NB4 (cell line): ENCODE results near the gene GNA12.

Source experiments
- DNase-seq: peaks from one replicate; pipeline ENCODE4 v3.0.0; 2010; ENCODE audit warnings: low read depth
- H3K4me3 ChIP-seq: one replicate; pipeline ENCODE4 v1.5.1; 2011; ENCODE audit warnings: mild to moderate bottlenecking, low read depth, low read length, moderate library complexity
- MYC ChIP-seq: IDR thresholded peaks from 2 replicates; pipeline ENCODE4 v1.6.1; 2011; ENCODE audit warnings: low read depth, low read length
- POLR2A ChIP-seq: IDR thresholded peaks from 2 replicates; pipeline ENCODE4 v1.6.1; 2011; ENCODE audit warnings: mild to moderate bottlenecking; ENCODE audit not compliant: insufficient read length; ENCODE audit errors: extremely low read depth
- TF ChIP-seq, protein P1 (sequence below): IDR thresholded peaks from 2 replicates; pipeline ENCODE4 v1.6.1; 2011; ENCODE audit warnings: low read depth, low read length
- TF ChIP-seq, protein P2 (sequence below): IDR thresholded peaks from one replicate; pipeline ENCODE4 v1.5.1; 2012; ENCODE audit warnings: low read depth, low read length

Gene GNA12

GRCh38 chr7:2761801-2762497 is 82.2 kb downstream of the GNA12 start:
- DNase-seq, result no peak
- no peak overlapping the region for H3K4me3 ChIP-seq
- TF ChIP-seq, protein P1, sequence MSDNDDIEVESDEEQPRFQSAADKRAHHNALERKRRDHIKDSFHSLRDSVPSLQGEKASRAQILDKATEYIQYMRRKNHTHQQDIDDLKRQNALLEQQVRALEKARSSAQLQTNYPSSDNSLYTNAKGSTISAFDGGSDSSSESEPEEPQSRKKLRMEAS, result no peak
- TF ChIP-seq MYC (no peak), POLR2A (no peak)
- TF ChIP-seq, protein P2, sequence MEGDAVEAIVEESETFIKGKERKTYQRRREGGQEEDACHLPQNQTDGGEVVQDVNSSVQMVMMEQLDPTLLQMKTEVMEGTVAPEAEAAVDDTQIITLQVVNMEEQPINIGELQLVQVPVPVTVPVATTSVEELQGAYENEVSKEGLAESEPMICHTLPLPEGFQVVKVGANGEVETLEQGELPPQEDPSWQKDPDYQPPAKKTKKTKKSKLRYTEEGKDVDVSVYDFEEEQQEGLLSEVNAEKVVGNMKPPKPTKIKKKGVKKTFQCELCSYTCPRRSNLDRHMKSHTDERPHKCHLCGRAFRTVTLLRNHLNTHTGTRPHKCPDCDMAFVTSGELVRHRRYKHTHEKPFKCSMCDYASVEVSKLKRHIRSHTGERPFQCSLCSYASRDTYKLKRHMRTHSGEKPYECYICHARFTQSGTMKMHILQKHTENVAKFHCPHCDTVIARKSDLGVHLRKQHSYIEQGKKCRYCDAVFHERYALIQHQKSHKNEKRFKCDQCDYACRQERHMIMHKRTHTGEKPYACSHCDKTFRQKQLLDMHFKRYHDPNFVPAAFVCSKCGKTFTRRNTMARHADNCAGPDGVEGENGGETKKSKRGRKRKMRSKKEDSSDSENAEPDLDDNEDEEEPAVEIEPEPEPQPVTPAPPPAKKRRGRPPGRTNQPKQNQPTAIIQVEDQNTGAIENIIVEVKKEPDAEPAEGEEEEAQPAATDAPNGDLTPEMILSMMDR, result no peak

- DNase-seq, result no peak
- TF ChIP-seq MYC (no peak), POLR2A (no peak)
- TF ChIP-seq, protein P1, result no peak
- TF ChIP-seq, protein P2, result no peak
- H3K4me3 ChIP-seq, result no peak overlapping the region
Measured at GRCh38 chr7:2761131-2761624, 82.9 kb downstream of the GNA12 start.

- no peak overlapping the region for H3K4me3 ChIP-seq
- TF ChIP-seq, protein P1, result no peak
- TF ChIP-seq POLR2A (no peak), MYC (no peak)
- TF ChIP-seq, protein P2, result peak; percentile 68
- peak; percentile 87 for DNase-seq
Measured at GRCh38 chr7:2760098-2760889, 83.8 kb downstream of the GNA12 start.

GRCh38 chr7:2759736-2760097 is 84.4 kb downstream of the GNA12 start:
- H3K4me3 ChIP-seq, result no peak overlapping the region
- no peak for DNase-seq
- TF ChIP-seq POLR2A, result no peak
- TF ChIP-seq, protein P1, result no peak
- TF ChIP-seq MYC, result no peak

GRCh38 chr7:2758673-2759616 is 85.2 kb downstream of the GNA12 start:
- no peak for DNase-seq
- TF ChIP-seq POLR2A (no peak), MYC (no peak)
- TF ChIP-seq, protein P1, result no peak
- TF ChIP-seq, protein P2, result no peak

More at GRCh38 chr7:2758673-2759616, 85.2 kb downstream of the GNA12 start:
- H3K4me3 ChIP-seq, result peak overlapping the region; percentile 46
